Endothelial cell of hepatic sinusoid (primary cell): ENCODE measurements around the gene LYST.
"Not testable (repeated sequence)": the region's sequence is repeated elsewhere in the genome, so short reads cannot be mapped to it uniquely, and the experiment has no call there.

Experiments
- in situ Hi-C: cut with HindIII; loops from 2 replicates; pipeline ENCODE4 v1.10.0; 2017; ENCODE audit warnings: low sequenced_read_pairs

Gene LYST

DNA sequence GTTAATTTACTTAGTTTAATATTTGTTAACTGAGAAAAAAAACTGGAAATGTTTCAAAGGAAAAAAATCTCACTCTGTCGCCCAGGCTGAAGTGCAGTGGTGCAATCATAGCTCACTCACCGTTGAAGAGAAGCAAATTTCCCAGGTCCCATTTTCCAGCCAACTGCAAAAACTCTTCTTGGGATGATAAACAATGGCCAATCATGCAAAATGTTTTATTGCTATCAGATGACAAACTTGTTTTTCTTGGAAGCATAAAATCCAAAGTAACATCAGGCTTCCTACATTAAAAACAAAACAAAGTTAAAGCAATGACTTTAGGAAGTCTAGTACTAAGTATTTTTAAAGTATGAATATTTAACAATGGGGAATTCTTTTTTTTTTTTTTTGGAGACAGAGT lies 84.9 kb downstream of the LYST start:
- in situ Hi-C loops: no loop called here

DNA sequence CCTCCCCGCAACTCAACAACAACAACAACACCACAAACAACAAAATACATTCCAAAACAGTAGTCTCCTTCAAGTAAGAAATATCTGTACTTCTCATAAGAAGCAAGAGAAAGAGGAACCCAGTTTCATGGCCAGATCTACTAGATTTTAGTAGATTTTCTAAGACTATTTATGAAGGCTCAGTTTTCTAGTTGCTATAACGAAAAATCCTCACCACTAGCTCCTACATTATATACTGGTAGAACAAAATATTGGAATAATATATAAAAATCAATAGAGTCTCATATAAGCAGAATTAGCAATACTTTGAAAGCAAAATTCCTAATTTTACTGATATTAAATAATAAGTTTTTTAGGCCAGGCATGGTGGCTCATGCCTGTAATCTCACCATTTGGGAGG lies 86.9 kb downstream of the LYST start:
- in situ Hi-C loops: loop anchor here (5.0 kb wide), 1 partner anchor 193 kb away; no protein-coding TSS in a partner anchor

DNA sequence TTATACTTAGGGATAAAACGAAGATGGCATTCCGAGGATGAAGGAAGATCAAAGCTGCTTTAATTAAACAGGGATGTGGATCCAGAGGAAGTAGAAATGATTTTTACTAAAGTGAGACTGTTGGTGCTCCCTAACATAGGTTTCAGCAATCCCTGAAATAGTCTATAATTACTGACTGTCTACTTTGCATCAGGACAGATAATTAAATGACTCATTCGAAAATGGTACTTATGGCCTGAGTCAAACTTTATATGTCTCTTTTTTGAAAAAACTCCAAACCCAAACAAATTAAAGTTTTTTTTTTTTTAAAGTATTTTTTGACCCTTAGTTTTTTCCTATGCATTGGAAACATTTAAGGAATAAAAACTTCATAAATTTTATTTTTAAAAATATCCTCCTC lies 90.3 kb downstream of the LYST start:
- in situ Hi-C loops: loop anchor here (5.0 kb wide), 1 partner anchor 196 kb away; no protein-coding TSS in a partner anchor

DNA sequence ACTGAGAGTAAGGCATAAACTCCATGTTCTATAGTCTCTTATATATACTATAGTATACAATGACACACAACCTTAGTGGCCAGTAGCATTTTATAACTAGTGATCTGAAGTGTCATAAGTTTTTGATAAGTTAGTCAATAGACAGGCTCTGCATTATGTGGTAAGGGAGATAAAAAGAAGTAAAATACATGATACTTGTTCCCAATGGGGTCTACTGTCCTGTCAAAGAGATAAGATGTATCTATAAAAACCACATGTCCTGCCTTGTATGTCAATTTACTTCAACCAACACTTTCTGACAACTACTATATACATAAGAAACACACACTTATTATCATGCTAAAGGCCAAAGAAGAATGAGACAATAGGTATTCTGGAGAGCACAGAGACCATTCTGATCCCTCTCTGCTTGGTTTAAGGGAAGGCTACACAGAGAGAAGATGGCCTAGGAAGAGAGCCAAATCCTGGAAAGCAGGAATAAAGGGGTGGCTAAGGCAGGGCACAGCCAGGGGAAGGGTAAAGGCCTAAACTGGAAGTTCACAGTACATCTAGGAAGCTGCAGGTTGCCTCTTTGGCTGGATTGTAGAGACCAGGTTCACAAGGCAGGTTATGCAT lies 91.4 kb downstream of the LYST start:
- in situ Hi-C loops: loop anchor here (5.0 kb wide), 1 partner anchor 197 kb away; no protein-coding TSS in a partner anchor

DNA sequence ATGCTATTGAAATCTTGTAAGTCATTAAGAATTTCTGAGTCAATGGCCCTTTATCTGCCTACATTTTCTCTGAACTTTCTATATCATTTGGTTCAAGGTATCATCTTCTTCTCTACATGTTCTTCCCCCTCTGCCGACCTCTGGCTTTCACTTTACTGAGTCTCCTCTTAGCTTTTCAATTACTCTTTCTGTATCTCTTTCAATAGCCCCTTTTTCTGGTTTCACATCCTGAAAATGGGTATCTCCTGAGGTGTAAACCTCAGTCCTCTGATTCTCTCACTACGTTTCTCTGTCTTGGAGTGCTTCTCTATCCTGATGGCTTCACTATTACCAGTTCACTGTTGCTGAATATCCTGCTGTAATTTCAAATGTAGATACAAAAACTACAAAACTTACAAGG lies 98.9 kb downstream of the LYST start:
- in situ Hi-C loops: no loop called here

DNA sequence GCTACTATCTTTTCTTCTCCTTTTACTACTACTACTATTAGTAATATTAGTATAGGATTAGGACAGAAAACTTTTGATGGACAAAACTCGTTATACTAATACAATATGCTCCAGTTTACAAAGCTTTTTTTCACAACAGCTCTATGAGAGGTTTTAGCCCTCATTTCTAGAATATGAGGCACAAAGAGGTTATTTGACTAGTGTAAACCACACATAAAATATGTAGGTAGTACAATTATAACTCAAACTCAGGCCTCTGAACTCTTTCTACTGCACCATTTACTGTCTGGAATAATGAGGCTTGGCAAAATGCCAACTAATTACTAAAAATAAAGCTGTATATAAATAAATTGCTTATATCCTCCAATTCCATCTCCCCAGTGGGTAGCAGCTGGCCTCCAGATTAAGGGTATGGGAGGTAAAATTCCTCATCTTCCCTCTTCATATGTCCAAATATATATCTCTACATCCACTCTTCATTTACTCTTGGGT lies 99.9 kb downstream of the LYST start:
- in situ Hi-C loops: no loop called here

DNA sequence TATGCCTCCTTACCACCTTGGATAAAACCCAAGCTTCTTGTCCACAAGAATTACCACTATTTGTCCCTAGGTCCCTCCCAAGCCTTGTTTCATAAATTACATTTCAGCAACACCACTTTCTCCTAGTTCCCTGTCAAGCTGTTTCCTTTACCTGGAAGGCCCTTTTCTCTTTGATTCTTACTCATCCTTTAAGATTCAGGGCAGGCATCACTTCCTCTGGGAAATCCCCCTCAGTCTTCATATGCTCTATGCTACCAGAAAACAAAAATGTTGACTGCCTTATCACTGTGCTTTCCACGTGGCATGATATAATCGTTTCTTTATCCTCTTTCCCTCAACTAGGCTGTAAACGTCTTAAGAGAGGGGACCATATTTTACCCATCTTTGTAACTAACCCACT lies 102.7 kb downstream of the LYST start:
- in situ Hi-C loops: no loop called here

DNA sequence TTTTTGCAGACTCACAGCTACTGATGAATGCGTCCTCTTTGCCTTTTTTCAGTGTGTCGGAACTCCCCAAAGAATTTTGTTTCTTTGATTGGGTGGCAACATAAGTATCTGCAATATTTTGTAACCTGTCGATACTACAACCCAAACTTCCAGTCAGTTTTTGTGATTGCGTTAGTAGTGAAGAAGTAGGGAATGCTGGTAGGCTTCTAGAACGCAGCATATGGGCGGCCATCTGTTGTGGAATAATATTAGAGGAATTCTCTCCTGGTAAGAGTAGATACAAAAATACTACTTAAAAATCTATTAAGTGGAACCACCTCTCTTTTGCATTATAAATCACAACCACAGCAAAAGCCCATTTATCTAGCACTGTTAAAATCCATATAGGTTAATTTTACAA lies 107.4 kb downstream of the LYST start:
- in situ Hi-C loops: loop anchor here (5.0 kb wide), 1 partner anchor 67 kb away; no protein-coding TSS in a partner anchor

DNA sequence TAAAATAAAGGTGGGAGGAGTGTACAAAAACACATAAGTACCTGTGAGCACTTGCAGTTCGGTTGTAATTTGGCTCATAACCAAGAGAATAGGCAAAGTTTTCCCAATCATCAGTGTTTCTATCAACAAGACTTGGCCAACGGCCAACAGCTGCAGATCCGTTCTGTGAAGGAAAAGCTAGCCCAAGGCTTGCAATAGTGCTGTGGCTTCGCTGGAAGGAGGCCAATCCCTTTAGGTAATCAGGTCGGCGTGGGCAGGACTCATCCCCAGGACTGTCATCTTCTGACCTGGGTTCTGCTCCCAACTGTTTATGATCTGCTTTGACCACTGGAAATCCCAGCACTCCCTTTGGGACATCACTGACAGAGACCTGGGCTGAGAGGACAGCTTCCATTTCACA lies 107.8 kb downstream of the LYST start:
- in situ Hi-C loops: loop anchor here (5.0 kb wide), 1 partner anchor 67 kb away; no protein-coding TSS in a partner anchor

DNA sequence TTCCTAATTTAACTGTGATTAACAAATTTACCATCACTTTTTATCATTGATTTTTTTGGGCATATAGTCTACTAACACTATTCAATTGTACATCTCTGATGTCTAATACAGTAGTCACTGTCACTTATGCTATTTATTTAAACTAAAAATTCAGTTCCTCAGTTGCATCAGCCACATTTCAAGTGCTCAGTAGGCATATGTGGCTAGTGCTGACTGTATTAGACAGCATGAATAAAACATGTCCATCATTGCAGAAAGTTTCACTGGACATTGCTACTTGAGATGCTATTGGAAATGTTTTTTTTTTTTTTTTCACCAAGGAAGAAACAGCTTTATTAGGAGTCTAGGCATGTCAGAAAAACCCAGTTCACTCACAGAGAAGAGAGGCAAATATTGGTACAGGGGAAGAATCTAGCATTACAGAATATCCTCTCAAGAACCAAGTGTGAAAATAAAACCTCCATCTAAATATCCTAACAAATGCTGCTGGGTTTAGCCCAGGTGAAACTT lies 109.1 kb downstream of the LYST start:
- in situ Hi-C loops: loop anchor here (5.0 kb wide), 1 partner anchor 65 kb away; no protein-coding TSS in a partner anchor

DNA sequence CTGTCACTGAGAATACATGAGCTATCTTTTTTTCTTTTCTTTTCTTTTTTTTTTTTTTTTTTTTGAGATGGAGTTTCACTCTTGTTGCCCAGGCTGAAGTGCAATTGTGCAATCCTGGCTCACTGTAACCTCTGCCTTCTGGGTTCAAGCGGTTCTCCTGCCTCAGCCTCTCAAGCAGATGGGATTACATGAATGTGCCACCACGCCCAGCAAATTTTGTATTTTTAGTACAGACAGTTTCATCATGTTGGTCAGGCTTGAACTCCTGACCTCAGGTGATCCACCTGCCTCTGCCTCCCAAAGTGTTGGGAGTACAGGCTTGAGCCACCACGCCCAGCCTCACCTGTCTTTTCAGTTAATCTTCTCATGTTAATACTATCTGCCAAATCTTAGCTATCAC lies 112.5 kb downstream of the LYST start:
- in situ Hi-C loops: not testable (repeated sequence)

DNA sequence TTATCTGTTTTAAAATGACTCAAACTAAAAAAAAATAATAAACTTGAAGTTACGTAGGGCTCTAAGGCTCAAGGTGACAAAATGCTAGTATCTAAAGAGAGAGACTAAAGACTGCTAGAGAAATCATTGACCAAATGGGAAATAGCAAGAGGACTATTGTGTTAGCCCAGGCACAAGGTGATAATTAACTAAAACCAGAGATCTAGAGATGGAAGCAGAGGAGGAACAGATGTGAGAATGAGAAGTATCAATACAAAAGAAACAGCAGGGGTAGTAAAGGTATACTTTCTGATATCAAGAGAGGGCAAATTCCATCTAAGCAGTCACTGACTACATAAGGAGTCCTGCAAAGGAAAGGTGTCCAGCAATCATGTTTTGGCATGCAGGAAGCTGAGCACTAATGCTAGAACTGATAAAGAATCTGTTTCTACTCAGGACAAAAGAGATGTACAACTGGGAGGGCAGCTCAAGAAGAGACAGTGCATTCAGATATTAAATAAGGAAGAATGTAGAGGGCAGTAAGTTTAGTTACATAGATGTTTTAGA lies 116.9 kb downstream of the LYST start:
- in situ Hi-C loops: no loop called here

DNA sequence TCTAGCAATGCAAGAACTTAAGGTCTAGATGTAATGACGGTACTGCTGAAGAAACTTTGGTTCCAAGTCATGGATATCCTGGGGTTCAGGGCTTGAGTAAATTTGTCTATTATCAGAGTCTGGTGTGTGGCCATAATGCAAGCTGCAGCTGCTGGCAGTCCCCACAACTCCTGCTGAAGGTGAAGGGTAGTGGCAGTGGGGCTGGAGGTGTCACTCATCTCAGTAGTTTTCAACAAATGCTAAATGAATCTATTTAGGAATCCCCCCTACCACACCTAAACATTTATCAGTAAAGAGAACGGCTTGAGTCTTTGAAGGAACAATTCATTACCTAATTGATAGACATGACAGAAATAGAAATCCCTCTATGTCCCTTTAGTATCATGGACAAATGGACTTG lies 118.0 kb downstream of the LYST start:
- in situ Hi-C loops: no loop called here

DNA sequence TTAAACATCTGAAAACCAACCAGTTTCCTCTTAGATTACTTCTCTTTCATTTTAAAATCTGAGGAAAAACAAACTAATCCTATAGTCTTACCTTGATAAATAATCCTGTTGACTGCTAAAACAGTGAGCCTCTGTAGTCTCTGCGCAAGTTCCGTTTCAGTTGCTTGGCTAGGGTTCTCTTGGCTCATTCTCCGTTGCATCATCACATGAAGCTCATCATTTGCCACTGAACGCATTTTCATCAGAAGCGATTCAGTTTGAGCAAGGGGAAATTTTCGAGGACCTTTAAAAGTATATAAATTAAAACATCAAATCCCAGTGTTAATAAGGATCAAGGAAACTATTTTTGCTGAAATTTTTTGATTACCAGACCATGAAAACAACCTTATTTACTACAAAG lies 120.5 kb downstream of the LYST start:
- in situ Hi-C loops: no loop called here

DNA sequence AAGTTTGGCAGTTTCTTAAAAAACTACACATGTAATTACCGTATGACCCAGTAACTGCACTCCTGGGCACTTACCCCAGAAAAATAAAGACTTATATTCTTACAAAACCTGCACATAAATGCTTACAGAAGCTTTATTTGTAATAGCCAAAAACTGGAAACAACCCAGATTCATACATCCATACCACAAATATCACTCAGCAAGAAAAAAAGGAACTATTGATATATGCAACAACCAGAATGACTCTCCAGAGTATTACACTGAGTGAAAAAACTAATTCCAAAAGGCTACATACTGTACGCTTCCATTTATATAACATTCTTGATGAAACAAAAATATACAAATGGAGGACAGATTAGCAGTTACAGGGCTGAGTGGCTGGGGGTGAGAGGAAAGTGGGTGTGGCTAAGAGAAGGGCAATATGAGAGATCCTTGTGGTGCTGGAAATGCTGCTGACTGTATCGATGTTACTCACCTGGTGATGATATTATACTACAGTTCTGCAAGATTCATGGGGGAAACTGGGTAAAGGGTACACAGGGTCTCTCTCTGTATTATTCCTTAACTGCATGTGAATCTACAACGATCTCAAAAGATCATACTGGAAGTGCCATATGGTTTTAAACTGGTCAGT lies 121.1 kb downstream of the LYST start:
- in situ Hi-C loops: no loop called here

DNA sequence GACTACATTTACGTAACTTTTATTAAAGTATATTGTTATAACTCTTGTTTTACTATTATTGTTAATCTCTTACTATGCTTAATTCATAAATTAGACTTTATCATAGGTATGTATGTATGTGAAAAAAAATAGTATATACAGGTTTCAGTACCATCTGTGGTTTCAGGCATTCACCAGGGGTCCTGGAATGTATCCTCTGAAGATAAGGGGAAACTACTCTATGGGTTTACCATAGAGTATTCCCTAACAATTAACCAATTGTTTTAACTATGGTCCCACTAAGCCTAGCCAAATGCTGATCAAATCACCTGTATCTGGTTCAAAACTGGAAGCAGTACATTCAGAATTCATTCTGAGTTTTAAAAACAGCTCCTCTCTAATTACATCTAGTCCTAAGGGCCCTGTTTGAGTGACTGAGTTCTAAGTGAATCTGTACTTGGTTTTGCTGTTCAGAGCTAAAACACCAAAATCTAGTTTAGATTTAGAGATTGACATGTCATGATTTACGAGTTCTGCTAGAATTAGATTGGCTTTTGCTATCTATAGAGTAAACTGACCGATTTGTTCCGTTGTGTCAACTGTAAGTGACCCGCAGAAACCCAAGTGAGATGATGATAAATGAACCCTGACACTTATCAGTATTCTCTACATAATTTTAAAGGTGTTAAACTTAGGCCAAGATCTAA lies 123.6 kb downstream of the LYST start:
- in situ Hi-C loops: no loop called here

DNA sequence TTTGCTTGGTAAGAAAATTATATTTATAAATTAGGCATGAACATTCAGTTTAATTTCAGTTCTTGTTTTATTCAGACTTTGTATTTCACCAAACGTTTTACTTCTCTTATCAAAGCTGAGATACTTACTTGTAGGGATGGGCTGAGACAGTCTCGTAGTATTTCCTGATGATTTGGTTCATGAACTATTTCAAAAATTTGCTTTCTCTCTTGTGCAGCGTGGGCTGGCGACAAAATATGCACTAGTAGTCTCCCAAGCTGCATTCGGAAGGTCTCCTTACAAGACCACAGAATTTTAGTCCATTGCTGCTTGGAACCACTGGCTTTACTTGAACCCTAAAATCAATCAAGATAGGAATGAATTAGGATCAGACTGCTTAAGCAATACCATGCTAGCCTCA lies 125.4 kb downstream of the LYST start:
- in situ Hi-C loops: no loop called here

DNA sequence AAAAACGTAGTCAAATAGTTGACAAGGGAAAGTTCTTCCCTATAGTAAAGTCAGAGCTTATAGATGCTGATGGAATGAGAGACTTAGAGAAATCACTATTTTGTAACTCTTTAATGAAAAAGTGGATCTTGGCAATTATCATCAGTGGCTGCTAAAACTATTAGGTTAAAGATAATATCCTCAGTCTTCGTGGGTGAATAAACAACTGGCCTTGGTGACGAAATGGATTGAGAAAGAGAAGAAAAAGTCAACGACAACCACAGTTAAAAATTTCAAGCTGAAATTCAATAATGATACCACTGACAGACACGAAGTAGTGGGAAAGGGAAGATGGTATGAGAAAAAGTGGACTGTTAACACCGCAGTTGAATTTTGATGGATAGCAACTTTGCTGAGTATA lies 127.1 kb downstream of the LYST start:
- in situ Hi-C loops: no loop called here

DNA sequence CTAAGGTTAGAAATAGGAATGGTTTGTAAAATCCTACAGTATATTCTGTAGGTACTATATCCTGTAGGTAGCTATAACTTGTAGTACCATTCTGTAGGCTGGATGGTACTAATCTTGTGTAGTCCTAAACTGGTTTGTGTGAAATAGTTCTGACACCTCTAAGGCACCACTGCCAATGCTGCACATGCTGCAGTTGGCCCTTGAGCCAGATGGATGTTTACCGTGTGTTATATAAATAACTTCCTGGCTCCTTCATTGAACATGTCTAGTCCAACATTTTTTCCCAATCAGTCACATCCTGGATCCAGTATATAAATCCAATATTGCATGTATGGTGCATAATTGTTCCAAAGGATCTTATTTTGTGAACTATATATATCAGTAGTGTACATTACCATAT lies 127.6 kb downstream of the LYST start:
- in situ Hi-C loops: no loop called here

DNA sequence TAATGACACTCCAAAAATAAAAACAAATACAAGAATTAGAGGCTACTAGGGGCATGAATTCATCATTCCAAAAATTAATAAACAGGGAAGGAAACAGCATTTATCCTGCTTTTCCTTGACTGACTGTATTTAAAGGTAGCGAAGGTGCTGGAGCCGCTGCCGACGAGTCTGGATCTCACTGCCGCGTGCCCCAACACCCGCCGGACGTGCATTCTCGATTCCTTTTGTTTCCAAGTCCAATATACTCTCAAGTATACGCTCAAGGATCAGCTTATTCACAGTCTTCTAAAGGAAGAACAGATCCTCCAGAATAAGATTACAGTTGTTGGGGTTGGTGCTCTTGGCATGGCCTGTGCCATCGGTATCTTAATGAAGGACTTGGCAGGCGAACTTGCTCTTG lies 129.0 kb downstream of the LYST start:
- in situ Hi-C loops: no loop called here

DNA sequence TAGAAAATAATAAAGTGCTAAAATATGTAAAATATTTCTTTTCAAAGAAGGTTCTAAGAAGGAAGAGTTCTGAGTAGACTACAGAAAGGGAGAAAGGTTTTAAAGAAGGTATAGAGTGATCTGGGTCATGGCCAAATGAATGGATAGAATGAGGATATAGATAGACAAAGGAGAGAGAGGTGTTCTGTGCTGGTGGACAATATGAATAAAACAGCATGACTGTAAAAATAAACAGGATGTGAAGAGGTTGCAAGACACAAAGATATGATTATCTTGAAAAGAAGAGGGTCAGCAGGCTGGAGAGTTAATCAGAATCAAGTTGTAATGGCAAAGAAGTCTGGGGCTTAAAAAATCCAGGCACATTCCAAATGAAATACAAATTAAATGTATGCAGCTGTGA lies 130.4 kb downstream of the LYST start:
- in situ Hi-C loops: no loop called here
